Measurements from ENCODE around the gene SCRT2.
"Not testable (repeated sequence)": the region's sequence is repeated elsewhere in the genome, so short reads cannot be mapped to it uniquely, and the experiment has no call there.

Gene SCRT2

GRCh38 chr20:644692-645317, 30.8 kb downstream of the SCRT2 start:
- no peak for TF ChIP-seq ZNF274 (IDR thresholded peaks at IDR 0.05; ENCODE audit: low read depth, low read length)
- no peak overlapping the region for H3K4me3 ChIP-seq (ENCODE audit: low read length)

- no peak for TF ChIP-seq ZNF274 (IDR thresholded peaks at IDR 0.05; ENCODE audit: low read depth, low read length)
- H3K4me3 ChIP-seq (ENCODE audit: low read length), result no peak overlapping the region
These were observed 33.0 kb downstream of the SCRT2 start for GRCh38 chr20:642398-643174.

GRCh38 chr20:642013-642397, 33.6 kb downstream of the SCRT2 start:
- not testable (repeated sequence) for H3K4me3 ChIP-seq (ENCODE audit: low read length)

- no peak overlapping the region for H3K4me3 ChIP-seq (ENCODE audit: low read length)
These were observed 34.1 kb downstream of the SCRT2 start for GRCh38 chr20:641516-641875.

GRCh38 chr20:640674-641515, 34.7 kb downstream of the SCRT2 start:
- no peak for TF ChIP-seq ZNF274 (IDR thresholded peaks at IDR 0.05; ENCODE audit: low read depth, low read length)
- H3K4me3 ChIP-seq (ENCODE audit: low read length), result no peak overlapping the region

More at GRCh38 chr20:641516-641875, 34.1 kb downstream of the SCRT2 start:
- TF ChIP-seq ZNF274 (IDR thresholded peaks at IDR 0.05; ENCODE audit: low read depth, low read length), result no peak

GRCh38 chr20:638579-638978, 37.0 kb downstream of the SCRT2 start:
- no peak for TF ChIP-seq ZNF274 (IDR thresholded peaks at IDR 0.05; ENCODE audit: low read depth, low read length)
- no peak overlapping the region for H3K4me3 ChIP-seq (ENCODE audit: low read length)

GRCh38 chr20:637559-637958, 38.0 kb downstream of the SCRT2 start:
- no peak overlapping the region for H3K4me3 ChIP-seq (ENCODE audit: low read length)
- no peak for TF ChIP-seq ZNF274 (IDR thresholded peaks at IDR 0.05; ENCODE audit: low read depth, low read length)

- H3K4me3 ChIP-seq (ENCODE audit: low read length), result no peak overlapping the region
- no peak for TF ChIP-seq ZNF274 (IDR thresholded peaks at IDR 0.05; ENCODE audit: low read depth, low read length)
These were observed 39.7 kb downstream of the SCRT2 start for GRCh38 chr20:635893-636338.

GRCh38 chr20:635028-635892, 40.3 kb downstream of the SCRT2 start:
- no peak overlapping the region for H3K4me3 ChIP-seq (ENCODE audit: low read length)
- TF ChIP-seq ZNF274 (IDR thresholded peaks at IDR 0.05; ENCODE audit: low read depth, low read length), result no peak

- H3K4me3 ChIP-seq (ENCODE audit: low read length), result no peak overlapping the region
- TF ChIP-seq ZNF274 (IDR thresholded peaks at IDR 0.05; ENCODE audit: low read depth, low read length), result no peak
These were observed 41.3 kb downstream of the SCRT2 start for GRCh38 chr20:634148-634925.

- no peak for TF ChIP-seq ZNF274 (IDR thresholded peaks at IDR 0.05; ENCODE audit: low read depth, low read length)
- H3K4me3 ChIP-seq (ENCODE audit: low read length), result no peak overlapping the region
These were observed 44.5 kb downstream of the SCRT2 start for GRCh38 chr20:631101-631500.

- no peak for TF ChIP-seq ZNF274 (IDR thresholded peaks at IDR 0.05; ENCODE audit: low read depth, low read length)
These were observed 49.0 kb downstream of the SCRT2 start for GRCh38 chr20:626579-626978.

GRCh38 chr20:625360-625932, 50.2 kb downstream of the SCRT2 start:
- TF ChIP-seq ZNF274 (IDR thresholded peaks at IDR 0.05; ENCODE audit: low read depth, low read length), result no peak
- no peak overlapping the region for H3K4me3 ChIP-seq (ENCODE audit: low read length)

More at GRCh38 chr20:626579-626978, 49.0 kb downstream of the SCRT2 start:
- no peak overlapping the region for H3K4me3 ChIP-seq (ENCODE audit: low read length)
